Bone marrow (tissue), 2 donors: Measurements from ENCODE around the gene PKP4.

Source experiments
- DNase-seq, 2 donors: peaks; one replicate each; lab custom pipeline; 2025; lab: John Stamatoyannopoulos, UW

The PKP4 gene

DNA sequence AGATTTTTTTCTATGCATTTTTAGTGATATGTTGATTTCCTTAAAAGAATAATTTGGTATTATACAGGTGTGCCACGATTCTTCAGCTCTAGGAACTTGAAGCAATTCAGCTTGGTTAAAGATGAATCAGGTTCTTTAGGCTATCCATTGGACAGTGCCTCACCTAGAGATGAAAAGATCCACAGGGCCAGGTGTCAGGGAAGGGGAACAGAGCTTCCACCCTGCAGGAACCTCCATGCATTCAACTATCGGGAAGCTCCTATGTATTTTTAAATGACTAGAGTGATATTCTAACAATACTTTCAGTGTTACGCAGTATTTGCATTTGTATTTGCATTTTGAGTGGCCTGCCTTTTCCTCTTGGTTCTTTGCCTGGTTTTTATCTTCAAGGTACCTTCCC is 40.2 kb downstream of the PKP4 start:
- DNase-seq = no peak

DNA sequence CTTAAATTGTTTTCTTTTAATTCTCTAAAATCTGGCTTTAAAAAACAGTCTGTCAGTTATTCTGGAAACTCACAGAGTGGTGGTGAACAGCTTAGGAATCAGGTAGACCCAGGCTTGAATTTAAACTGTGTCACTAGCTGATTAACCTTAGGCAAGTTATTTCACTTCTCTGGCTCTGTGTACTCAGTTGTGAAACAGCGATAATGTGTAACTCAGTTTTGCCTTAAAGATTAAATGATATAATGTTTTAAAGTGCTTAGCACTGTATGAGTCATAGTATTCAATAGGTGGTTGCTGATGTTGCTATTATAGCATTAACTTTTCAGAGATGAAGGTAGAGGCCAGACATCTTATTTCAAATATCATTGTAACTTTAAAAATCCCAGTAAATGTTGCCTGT is 40.7 kb downstream of the PKP4 start:
- no peak for DNase-seq

DNA sequence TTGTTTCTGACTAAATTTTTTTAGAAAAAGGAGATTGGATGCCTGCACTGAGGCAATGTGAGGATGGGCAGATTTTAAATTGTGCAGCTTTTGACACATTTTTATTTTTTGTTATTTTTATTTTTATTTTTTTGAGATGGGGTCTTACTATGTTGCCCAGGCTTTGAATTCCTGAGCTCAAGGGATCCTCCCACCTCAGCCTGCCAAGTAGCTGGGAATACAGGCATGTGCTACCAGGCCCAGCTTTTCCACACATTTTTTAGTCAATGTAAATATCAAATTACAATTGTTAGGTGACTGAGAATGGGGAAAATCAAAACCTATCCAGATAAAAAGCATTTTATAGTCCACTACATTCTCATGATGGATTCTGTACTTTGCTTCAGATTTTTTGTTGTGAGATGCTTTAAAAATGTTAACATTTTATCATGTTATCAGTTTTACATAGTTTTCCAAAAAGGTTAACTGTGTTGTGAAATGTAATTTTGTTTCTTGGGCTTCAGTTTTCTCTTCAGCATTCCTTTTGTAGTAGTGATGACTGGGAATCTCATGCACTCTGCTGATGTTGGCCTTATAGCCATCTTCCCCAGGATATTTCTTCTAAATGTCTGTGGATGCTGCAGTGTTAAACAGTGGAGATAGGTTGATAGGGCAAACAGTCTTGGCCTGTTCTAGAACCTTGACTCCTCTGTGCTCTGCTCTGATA is 41.4 kb downstream of the PKP4 start:
- DNase-seq = no peak

DNA sequence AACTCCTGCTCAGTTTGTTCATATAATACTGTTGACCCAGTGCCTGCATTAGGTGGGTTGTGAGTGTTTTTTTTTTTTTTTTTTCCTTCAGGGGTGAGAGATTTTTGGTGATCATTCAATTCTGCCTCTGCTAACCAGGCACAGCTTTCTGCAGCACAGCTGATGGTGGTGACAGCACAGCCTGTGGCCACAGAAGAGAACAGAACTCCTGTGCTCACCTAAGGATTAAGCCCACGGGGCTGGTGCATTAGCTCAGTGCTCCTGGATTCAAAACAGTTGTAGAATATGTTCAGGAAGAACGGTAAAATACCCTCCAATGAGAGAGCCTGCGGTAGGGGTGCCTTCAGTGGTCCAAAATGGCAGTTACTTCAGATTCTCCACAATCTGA is 42.0 kb downstream of the PKP4 start:
- no peak for DNase-seq

DNA sequence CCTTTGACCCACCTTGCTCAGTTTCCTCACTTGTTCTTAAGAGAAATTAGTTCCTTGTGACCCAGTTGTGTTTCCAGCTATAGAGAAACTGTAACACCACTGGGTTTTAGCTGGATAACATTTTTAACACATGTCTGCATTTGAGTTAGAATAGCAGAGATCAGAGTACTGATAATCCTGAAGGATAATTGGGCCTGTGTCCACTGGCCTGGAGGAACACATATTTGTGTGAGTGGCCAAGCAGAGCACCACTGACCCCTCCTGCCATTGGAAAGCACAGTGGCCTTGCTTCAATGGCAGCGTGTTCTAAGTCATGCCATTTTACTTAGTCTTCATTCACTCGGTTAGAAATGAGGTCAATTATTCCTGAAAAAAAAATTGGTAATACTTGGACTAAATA is 42.6 kb downstream of the PKP4 start:
- DNase-seq = no peak

DNA sequence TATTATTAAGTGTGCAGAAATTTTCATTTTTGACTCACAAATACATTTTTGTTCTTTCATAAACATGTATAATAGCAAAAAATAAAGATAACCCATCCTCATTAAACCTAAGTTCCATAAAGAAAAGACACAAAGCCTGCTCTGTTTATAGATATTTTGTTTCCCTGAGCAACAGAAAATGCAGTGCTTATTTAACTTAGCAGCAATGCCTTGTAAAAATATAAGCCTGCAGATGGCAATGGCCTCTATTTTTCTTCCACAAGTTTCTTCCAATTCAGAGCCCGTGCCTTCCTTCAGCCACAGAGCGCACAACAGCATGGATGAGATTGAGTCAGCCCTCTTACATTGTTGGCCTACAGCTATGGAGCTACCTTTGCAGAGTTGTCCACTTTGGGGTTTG is 43.6 kb downstream of the PKP4 start:
- no peak for DNase-seq

DNA sequence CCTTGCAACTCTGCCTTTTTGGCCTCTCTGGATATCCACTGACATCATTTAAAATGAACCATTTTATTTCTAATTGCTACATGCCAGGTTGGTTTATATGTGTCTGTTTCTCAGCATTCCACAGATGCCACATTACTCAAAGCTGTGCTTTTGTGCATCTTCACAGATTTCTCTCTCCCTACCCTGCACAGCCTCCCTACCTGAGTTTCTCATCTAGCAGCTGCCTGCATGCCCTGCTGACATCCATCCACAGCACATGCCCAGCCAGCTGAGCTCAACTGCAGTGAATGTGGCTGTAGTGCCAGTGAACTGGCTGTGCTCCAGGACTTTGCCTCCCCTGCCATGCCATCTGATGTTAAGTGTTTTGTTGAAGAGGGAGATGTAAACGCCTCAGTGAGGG is 44.5 kb downstream of the PKP4 start:
- no peak for DNase-seq

DNA sequence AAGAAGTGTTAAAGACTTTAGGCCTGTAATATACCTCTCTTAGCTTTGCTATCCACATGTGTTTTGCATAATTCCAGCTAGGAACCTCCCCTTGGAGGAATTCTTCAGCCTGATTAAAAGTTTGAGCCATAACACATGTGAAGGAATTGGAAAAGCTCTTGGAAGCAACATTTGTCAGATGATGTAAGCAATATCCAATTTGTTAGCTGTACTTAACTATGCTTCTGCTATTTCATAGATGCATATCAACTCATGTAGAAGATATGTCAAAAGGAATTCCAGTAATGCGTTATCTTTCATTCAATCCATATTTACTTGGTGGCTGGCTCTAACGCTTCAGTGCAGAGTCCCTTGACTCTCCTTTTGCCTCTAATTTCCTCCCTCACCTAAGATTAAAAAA is 46.2 kb downstream of the PKP4 start:
- DNase-seq = no peak

DNA sequence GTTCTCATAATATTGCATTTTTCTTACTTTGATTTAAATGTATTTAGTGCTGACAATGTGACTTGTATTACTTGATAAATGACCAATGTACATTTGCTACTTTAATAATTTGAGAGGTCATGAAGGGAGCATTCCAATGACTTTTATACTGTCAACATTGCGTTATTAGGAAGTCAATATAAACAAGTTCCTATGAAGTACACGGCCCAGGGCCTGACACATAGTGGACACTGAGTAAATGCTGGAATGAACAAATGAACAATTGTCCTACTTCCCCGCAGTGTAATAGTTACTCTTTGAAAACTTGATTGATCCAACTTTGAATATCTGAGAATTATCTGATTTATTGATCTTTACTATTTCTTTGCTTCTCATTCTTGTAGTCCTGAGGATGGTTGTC is 47.3 kb downstream of the PKP4 start:
- no peak for DNase-seq

DNA sequence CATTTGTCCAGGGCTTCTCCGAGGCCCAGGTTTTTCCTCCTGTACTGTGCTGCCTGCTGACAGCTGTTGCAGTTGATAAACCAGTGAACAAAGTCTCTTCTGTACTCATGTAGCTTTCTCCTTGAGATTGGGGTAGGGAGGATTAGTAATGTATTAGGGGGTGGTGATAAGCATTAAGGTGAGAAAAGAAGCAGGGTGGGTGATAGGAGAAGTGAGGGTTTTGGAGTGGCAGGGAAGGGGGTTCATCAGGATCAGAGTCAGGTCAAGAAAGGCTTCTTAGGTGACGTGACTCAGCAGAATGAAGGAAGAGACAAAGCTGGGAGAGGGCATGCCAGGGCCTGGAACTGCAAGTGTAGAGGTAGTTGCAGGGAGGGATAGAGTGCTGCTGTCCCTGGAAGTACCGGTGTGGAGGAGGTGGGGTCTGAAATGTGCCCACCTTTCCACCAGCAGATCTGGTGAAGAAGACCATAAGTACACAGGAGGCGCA is 48.7 kb downstream of the PKP4 start:
- no peak for DNase-seq

DNA sequence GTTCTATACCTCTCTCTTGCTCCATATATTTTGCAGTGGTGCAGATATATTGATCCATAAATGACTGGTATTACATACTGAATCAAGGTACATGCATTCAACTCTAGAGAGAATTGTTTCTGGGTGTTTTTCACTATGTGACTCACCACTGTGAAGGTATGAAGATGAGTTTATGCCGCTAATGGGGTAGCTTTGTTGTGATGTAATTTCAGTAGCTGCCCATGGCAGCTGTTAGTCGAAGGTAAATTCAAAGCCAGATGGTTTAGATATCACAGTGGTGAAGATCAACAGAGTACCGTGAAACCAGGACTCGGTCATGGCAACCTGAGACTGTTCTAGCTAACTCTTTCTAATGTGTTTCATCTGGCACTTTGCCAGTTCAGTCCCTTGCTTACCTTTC is 50.4 kb downstream of the PKP4 start:
- no peak for DNase-seq

DNA sequence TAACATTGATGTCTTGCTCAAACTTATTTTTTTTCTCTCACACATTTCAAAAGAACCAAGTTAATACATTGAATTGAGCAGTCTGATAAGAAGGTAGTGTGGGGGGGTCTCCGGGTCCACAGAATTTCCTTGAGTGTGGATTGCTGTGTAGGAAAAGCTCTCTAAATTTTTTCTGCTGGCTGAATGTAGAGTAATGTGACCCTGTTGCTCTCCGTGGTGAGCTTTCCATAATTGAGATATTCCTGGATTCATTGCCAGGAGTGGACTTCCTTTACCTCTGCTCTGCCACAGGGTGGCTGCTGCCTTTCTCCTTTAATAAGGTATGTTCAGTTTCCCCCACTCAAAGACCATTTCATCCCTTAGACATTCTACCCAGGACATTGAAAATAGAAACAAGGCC is 50.9 kb downstream of the PKP4 start:
- no peak for DNase-seq

DNA sequence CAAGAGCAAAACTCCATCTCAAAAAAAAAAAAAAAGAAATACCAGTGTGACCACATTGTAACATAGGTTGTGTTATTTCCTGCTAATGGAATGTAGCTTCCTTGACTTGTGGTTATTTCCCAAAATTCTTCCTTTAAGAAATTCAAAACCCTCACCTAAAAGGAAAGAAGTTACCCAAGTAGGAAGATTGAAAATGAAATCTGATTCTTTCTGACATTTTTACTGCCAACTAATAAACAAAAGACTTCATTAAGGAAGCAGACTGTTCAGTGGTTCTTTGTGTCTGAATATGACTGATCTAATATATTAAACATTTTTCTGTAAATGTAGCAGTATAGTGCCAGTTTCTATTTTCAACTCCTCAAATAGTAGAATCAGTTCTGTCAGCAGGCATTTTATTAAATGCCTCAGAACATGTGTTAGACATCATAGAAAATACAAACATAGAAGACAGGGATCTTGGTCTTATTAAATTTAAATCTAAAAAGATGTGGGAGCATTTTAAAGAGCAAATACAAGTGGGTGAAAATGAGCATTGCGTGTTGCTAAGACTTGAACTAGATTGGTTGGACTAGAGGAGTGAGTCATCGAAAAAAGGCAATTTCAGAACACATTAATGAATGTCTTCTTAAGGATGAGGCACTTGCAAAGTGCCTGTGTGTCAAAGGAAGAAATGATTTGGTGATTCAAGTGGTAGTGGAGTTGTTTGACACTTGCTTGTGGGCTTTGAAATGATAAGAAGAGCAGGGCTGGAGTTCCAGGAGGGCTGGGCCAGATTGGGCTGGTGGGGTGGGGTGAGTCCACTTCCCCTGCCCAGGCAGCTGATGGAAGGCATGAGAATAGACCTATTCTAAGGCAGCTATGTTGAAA is 53.4 kb downstream of the PKP4 start:
- DNase-seq = no peak

DNA sequence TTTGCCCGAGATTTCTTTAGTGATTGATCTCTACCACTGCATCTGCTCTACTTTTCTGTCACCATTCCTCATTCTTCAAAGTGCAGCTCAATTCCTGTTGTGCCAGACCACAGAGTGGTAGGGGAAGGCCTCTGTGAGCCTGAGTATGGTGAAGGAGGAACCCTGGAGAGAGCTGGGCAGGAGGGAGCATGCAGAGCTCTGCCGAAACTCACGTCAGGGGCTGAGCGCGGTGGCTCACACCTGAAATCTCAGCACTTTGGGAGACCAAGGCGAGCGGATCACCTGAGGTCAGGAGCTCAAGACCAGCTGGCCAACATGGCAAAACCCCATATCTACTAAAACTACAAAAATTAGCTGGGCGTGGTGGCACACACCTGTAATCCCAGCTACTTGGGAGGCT is 54.1 kb downstream of the PKP4 start:
- no peak for DNase-seq

DNA sequence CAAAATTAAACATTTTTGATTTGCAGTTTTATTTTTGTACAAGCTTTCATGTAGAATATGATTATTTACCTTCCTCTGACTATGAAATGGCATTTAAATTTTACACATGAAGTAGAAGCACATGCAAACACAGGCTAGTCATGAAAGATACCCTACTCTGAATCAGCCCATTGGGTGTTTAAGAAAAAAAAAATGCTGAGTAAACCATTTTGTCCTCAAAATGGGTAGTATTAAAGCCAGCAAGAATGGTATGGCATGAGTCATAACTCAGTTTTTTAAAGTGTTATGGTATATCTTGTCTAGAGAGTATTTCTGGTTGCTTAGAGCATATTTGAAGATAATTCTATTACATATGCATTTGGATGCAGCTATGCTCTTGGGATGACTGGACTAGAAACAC is 55.0 kb downstream of the PKP4 start:
- DNase-seq = no peak

DNA sequence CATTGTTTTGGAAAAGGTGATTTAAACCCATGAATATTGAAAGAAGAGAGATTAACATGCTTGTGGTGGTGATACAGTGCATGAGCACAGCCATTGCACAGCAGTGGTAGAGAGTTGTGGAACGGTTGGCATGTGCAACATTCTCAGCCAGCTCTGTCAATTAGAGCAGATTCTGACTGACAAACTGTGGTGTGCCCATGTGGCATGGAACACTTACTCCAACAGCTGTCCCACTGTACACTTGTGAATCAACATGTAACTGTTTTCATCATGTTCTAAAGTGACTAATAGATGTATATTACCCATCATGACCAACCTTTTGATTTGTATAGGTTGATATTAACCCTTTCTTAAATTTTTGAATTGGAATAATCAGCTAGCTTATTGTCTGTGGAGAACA is 55.6 kb downstream of the PKP4 start:
- DNase-seq = no peak

DNA sequence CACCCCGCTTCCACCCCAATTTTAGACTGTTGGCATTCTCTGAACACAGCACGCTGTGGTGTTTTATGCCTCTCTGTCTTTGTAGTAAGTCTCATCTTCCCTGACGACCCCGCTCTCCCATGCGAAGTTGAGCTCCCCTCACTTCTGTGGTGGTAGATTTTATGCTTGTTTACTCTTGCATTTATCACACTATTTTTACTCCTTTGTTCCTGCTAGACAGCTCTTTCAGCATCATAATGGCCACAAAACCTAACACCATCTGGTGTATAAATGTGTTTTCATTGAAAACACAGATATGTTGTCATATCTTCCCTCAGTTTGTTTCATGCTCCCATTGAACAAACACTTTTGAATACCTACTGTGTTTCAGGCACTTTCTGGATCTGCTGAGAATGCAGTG is 57.1 kb downstream of the PKP4 start:
- no peak for DNase-seq

DNA sequence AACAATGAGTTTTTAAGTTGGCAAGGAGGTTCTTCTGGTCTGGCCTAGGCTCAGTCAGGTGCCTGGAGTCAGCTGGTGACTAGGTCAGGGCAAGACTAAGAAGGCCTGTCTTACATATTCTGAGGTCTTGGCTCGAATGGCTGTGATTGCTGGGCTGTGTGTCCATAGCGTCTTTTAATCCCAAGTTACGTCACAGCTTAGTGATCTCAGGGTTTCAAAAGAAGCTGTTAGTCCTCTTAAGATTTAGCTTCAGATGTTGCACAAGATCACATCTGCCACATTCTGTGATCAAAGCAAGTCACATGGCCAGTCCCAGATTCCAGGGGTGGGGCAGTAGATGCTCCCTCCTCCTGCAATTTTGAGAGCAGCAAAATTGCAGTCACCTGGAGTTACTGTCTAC is 61.3 kb downstream of the PKP4 start:
- DNase-seq = no peak

DNA sequence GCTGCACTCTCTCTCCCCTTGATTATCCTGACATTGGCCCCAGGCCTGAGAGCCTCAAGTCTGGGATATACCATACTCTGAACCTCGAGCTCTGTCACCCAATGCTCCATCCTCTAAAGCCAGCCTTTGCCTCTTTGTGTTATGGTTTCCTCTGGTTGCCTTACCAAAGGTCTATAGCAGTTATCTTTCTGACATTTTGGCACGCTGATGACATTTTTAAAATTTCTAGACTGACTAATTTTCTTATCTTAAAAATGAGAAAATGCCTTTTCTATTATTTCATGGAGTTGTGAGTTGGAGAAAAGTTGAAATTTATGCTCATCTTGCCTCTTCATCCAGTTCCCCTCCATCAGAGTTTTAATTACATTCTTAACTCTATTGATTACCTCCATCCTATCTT is 62.7 kb downstream of the PKP4 start:
- no peak for DNase-seq

DNA sequence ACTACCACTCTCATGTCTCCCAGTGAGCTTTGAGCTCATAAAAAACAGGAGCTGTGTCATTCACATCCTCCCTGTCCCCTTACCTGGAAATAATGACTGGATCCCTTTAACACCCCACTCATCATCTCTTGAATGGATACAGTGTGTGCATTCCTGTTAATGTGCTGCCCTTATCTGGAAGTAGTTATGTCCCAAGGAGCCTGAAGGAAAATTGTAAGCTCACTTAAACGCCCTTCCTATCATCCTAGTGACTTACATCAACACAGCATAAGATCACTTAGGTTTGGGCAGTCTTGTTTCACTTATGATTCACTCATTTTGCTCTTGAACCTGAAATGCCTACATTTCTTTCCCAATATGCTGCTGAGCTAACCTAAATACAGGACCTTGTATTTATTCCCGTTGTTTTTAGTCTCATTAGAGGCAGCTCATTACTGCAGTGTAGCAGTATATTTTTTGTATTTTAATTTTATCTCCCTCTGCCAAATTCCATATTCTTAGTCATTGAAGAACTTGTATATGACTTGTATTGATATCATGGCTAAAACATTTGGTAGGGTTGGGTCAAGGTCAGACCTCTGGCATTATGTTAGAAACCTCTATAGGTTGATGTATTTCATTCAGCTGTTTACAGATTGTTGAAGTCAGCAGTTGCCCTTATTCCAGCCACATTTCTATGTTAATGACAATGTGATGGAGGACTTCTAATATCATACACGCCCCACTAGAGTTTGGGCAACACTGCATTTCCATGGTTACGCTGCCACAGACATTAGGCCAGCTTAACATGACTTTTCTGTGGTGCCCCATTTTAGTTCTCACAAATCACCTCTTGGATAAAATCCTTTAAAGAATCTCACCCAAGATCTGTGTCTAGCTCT is 72.9 kb downstream of the PKP4 start:
- DNase-seq = no peak

DNA sequence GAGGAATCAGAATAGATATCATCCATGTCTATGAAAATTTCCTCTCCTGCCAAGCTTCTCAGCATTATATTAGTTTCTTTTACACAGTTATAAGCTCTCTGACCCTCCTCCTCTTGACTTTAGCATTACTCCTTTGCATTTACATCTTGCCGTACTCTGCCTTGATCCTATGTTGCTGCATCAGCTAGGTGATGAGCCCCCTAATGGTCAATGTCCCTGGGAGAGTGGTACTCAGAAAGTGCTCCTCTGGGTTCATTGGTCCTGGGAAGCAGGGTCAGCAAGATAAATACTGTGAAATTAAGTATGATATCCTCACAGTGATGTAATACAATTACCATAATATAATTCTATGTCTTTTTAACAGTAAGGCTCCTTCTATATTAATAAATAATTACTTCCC is 74.1 kb downstream of the PKP4 start:
- DNase-seq = no peak

DNA sequence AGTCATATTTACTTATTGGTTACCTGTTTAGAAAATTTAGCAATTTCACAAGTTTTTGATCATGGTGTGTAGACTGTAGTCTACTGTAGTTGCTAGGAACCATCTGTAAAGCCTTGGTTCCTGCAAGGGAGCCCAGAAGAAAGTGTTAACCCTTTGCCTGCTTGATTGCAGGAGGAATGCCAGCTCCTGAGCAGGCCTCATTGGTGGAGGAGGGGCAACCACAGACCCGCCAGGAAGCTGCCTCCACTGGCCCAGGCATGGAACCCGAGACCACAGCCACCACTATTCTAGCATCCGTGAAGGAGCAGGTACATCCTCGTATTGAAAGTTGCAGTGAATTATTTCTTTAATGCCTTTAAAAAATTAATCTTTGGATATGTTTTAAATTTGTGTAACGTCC is 76.3 kb downstream of the PKP4 start:
- DNase-seq = no peak
